COR-L47 (cell line): Measurements from ENCODE around the gene KCNK10.

ENCODE experiments used
- DNase-seq: peaks from one replicate; lab custom pipeline; 2025; lab: John Stamatoyannopoulos, UW

The KCNK10 gene

DNA sequence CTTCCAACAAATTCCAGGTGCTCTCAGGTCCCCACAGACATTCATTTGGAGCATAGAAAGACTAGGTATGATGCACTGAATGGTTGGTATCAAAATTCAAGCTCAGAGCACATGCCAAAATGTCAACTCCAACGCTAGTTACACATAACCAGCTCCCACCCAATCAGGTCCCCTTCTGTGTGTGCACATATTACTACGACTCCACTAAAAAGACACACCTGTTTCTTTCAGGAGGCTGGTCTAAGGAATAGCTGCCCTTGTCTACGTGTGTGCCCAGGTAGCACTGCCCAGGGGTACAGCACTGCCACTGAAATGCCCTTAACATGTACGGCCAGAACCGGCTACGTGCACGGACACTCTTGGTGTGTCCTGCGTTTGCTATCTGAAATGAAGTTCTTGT lies 138.1 kb downstream of the KCNK10 start:
- no peak for DNase-seq

DNA sequence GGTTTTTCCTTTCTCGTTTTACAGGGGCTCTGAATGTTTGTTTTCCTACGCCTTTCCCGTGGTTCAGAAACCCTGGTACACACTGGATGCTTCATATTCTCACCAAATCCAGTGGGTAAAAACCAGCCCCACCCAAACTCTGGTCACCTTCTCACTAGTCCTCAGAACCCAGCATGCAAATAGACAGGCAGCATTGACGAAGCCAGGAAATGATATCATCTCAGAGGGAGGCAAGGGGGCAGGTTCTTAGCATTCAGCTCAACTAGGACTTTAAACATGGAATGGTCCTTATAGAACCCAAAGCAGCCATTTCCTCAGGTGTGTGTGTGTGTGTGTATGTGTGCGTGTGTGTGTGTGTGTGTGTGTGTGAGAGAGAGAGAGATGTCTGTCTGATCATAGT lies 142.0 kb downstream of the KCNK10 start:
- no peak for DNase-seq

DNA sequence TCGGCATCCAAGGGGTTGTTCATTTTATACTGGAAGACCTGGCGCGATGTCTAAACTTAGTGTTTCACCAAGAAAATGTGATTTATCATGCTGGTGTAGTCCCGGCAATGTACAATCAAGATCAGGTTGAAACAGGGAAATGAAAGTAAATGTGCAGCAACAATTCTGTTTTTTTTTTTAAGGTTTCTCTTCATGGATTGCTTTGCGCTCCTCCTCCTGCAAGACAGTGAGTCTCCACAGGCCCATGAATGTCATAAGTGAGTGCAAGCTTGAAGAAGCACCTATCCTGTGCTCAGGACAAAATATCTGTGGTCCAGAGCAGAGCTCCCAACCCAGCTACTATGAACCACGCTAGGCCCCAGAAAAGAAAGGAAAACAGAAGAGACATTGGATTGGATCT lies 143.4 kb downstream of the KCNK10 start:
- DNase-seq: no peak

DNA sequence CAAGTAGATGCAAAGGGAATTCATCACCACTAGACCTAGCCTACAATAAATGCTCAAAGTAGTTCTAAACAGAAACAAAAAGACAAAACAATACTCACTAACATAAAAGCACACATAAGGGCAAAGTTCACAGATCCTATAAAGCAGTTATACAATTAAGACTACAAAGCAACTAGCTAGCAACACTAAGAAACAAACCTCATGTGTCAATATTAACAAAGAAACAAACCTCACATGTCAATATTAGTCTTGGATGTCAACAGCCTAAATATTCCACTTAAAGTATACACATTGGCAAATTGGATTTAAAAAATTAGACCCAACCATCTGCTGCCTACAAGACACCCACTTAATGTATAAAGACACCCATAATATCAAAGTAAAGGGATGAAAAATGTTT lies 152.7 kb downstream of the KCNK10 start:
- no peak for DNase-seq

- no peak for DNase-seq
These were observed 154.4 kb downstream of the KCNK10 start for GRCh38 chr14:88168498-88169165.

GRCh38 chr14:88168025-88168424 lies 155.0 kb downstream of the KCNK10 start:
- DNase-seq: no peak

- DNase-seq: no peak
These were observed 156.5 kb downstream of the KCNK10 start for GRCh38 chr14:88166616-88167015.

DNA sequence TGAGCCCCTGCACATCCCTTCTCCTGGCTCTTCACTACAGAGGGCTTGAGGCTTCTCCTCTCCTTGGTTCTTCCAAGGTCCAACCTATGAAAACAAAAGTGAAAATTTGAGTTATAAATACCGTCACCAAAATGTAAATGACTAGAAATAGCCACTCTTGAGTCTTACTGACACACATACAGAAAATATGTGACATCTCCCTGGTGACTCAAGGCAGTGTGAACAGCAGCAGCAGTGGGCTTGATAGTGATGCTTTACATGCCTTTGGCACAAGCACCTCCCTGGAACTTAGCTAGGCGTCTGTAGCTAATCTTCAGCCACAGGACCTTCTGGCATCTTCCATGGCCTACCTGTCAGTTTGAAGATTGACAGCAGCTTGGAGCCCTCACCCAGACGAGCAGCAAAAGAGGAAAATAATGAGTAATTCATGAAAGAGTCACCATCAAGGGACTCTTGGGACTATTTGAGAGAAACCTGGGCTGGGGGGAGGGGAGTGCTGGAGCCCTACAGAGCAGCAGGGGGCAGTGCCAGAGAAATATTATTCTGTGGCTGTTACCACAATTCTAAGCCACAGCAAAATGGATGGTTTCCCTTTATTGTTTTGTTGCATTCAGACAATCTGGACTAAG lies 158.0 kb downstream of the KCNK10 start:
- DNase-seq: no peak

GRCh38 chr14:88163731-88164255 lies 159.3 kb downstream of the KCNK10 start:
- no peak for DNase-seq

DNA sequence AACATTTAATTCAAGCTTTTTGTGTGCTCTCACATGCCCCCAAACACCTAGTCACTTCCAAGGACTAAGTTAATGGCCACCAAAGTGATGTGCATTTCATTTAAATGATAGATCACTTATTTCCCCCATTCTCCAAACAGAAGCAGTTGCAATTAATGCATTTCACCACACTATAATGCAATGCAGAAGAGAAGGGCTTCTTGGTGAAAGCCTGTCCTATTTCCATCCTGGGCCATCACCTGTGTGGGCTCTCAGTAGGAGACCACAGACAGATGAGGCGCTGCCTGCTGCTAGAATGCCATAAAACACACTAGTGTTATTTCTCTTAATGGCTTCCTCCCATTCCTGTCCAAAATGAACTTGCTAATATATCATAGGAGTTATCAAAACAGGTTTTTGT lies 166.9 kb downstream of the KCNK10 start:
- no peak for DNase-seq

DNA sequence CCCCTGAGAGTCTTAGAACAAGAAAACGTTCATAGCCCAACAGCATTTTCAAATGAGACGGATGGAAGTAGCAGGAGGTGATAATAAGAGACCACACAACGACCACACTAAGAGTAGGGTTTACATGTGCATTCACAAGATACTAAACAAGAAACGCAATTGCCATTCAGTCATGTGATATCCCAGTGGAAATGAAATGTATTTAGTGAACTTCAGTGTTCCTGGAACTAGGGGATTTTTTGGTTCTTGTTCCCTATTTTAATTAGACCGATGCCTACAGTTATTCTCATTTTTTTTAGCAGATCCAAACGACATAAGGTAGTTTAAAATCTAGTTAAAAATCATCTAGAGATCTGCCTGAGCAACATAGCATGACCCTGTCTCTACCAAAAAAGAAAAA lies 168.1 kb downstream of the KCNK10 start:
- no peak for DNase-seq

DNA sequence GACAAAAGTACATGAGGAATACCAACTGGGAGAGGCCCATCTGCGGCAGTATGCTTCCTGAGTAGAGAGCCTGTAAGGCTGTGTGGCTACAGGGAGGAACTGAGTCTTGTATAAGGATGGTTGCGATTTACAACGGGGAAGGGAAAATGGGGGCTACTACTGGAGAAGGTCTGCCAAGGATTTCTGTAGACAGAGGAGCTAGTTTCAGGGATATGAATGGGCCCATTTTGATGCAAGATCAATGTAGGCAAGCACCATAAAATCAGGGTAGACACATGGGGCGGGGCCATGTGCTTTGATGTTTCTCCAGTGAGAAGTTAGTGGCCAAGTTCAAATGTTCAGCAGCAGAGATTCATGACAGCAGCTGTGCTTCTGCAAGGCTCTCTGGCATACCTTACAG lies 168.7 kb downstream of the KCNK10 start:
- no peak for DNase-seq

DNA sequence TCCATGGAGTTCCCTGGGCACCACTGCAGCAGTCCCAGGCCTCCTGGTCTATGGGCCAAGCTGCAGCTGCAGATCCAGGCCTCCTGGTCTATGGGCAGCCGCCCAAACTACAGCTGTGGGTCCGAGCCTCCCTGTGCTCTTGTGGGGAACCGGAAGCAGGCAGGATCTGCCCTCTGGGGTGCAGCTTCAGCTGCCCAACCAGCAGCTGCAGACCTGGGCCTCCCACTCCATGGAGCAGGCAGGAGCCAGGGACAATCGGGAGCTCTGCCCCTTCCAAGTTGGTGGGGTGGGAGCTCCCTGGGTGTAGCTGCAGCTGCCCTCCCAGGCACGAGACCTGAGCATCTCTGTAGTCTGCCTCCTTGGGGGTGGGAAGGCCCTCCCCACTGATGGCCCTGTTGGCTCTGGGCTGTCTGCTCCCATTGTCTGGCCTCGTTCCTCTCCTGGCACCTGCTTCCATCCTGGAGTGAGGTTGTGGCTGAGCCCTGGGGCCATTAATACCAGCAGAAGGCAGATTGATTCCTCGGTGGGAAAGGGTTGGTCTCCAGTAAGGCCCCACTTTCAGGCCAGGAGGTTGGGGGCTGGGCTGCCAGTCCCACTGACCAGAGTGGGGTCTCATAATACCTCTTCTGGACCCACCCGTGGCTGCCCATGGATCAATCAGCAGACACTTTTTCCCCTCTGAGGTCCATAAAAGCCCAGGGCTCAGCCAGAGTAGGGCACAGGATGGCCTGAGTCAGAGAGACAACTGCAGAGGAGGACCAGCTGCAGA lies 176.0 kb downstream of the KCNK10 start:
- no peak for DNase-seq

GRCh38 chr14:88143810-88144209 lies 179.3 kb downstream of the KCNK10 start:
- no peak for DNase-seq

DNA sequence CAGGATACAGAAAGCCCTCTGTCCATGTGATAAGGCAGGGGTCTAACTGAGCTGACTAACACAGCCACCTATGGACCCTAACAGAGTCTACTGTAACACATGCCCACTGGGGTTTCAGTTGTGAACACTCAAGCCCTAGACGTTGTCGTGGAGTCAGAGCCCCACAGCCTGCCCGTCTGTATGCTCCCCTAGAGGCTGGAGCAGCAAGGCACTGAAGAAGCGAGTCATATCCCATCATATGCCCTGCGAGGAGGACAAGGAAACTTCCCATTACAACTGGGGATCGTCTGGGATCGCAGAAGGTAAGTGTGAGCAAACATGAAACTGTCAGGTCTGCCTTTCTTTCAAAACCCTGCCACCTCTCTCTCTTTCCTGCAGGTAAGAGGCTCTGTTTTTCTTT lies 180.1 kb downstream of the KCNK10 start:
- no peak for DNase-seq

- no peak for DNase-seq
These were observed 182.2 kb downstream of the KCNK10 start for GRCh38 chr14:88140874-88141273.

DNA sequence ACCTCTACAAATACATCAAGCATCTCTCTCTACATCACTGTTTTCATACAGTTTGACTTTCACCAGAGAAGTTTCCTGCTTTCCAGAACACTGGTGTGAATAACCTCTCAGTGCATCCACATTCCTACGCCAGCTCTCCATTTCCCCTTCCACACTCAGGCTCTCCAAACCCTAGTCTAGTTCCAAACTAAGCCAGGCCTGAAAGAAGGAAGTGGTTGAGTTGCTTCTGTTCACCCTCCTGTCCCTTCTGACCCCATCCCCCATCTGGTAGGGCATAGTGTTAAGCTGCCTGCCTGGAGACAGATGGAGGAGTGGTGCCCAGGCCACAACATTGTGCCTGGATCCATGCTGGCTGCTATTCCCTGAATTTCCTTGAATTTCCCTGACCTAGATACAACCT lies 185.7 kb downstream of the KCNK10 start:
- DNase-seq: no peak
